Gastrocnemius medialis (tissue), 4 donors: ENCODE results near the gene ZNF710.
"Not testable (repeated sequence)": the region's sequence is repeated elsewhere in the genome, so short reads cannot be mapped to it uniquely, and the experiment has no call there.

Experiments used
- CTCF ChIP-seq, 5 experiments: fragments of 450-650 bp in 3 of 5; fragments of 200-600 bp in 2 of 5; sonication (generic) in 2 of 5; IDR thresholded peaks in 4 of 5; conservative IDR thresholded peaks in 1 of 5; 1 replicate in 4 of 5; 2 replicates in 1 of 5; pipeline ENCODE4 v1.5.1; 2016 to 2019; ENCODE audit warnings: antibody characterized with exemption in 5 of 5, mild to moderate bottlenecking in 3 of 5, moderate library complexity in 3 of 5
- POLR2A ChIP-seq, 2 donors: fragments of 450-650 bp; IDR thresholded peaks; one replicate each; pipeline ENCODE4 v1.6.1; 2017; ENCODE audit warnings: antibody characterized with exemption in 2 of 2, mild to moderate bottlenecking in 2 of 2, moderate library complexity in 2 of 2

- not testable (repeated sequence) for TF ChIP-seq CTCF (IDR thresholded peaks at IDR 0.05 in 4 of 5, conservative IDR thresholded peaks at IDR 0.05 in 1 of 5); POLR2A (IDR thresholded peaks at IDR 0.05)
Measured at GRCh38 chr15:89977836-89978235, 23.3 kb upstream of the ZNF710 start.
